Chondrocyte (in vitro differentiated cells): ENCODE results near the gene MICAL3. TPM values are rescaled to one million over a fixed set of nuclear protein-coding genes. Genes with fewer than 3 reads are reported as not detected.

ENCODE experiments used
- DNase-seq: peaks from one replicate; pipeline ENCODE4 v3.0.0; 2021; ENCODE audit warnings: mixed read lengths, low spot score
- H3K27ac Mint-ChIP-seq: one replicate; pipeline ENCODE4 v1.8.0; 2021; ENCODE audit warnings: mild to moderate bottlenecking, moderate library complexity, mixed read lengths; ENCODE audit not compliant: unreplicated experiment
- H3K27me3 Mint-ChIP-seq: 2 replicates; pipeline ENCODE4 v1.8.0; 2021; ENCODE audit warnings: low read depth, mixed read lengths
- H3K36me3 Mint-ChIP-seq: 2 replicates; pipeline ENCODE4 v1.8.0; 2021; ENCODE audit warnings: low read depth, mixed read lengths
- H3K4me1 Mint-ChIP-seq: 2 replicates; pipeline ENCODE4 v1.8.0; 2021; ENCODE audit warnings: low read depth, mild to moderate bottlenecking, mixed read lengths
- H3K4me3 Mint-ChIP-seq: one replicate; pipeline ENCODE4 v1.8.0; 2021; ENCODE audit warnings: mild to moderate bottlenecking, moderate library complexity, mixed read lengths; ENCODE audit not compliant: unreplicated experiment
- H3K9me3 Mint-ChIP-seq: 2 replicates; pipeline ENCODE4 v1.8.0; 2021; ENCODE audit warnings: low read depth, mixed read lengths
- CTCF ChIP-seq: fragments of 200-600 bp; sonication (generic); IDR thresholded peaks from 2 replicates; pipeline ENCODE4 v1.5.0; 2021; ENCODE audit warnings: antibody characterized with exemption, mild to moderate bottlenecking, moderate library complexity
- total RNA-seq: library from RNA; stranded (reverse); gene quantifications from 3 replicates; pipeline ENCODE4 v1.2.1, GENCODE V29; 2021

The MICAL3 gene
- total RNA-seq, 1 donor from 2014 or later, result 68.2 TPM

GRCh38 chr22:17883356-17883755 lies 141.0 kb downstream of the MICAL3 start:
- no peak for TF ChIP-seq CTCF
- Mint-ChIP-seq H3K27ac (no peak overlapping the region), H3K9me3 (no peaks in the 10 kb centered on the region), H3K4me1 (no peaks in the 10 kb centered on the region), H3K27me3 (no peaks in the 10 kb centered on the region), H3K4me3 (no peak overlapping the region), H3K36me3 (peaks cover 33% of the 10 kb centered on the region)
- no peak for DNase-seq

GRCh38 chr22:17882727-17883126 lies 141.6 kb downstream of the MICAL3 start:
- Mint-ChIP-seq H3K9me3 (no peaks in the 10 kb centered on the region), H3K4me3 (no peak overlapping the region), H3K27me3 (no peaks in the 10 kb centered on the region), H3K27ac (no peak overlapping the region), H3K4me1 (no peaks in the 10 kb centered on the region), H3K36me3 (peaks cover 30% of the 10 kb centered on the region)
- DNase-seq, result no peak
- TF ChIP-seq CTCF, result no peak

- H3K27ac Mint-ChIP-seq, result no peak overlapping the region
- H3K27me3 Mint-ChIP-seq, result no peaks in the 10 kb centered on the region
Observed at GRCh38 chr22:17882162-17882561, 142.2 kb downstream of the MICAL3 start.

GRCh38 chr22:17881366-17881765 lies 143.0 kb downstream of the MICAL3 start:
- Mint-ChIP-seq H3K27ac (no peak overlapping the region), H3K4me3 (no peak overlapping the region), H3K36me3 (peaks cover 25% of the 10 kb centered on the region), H3K4me1 (no peaks in the 10 kb centered on the region), H3K9me3 (no peaks in the 10 kb centered on the region), H3K27me3 (no peaks in the 10 kb centered on the region)
- TF ChIP-seq CTCF, result no peak
- DNase-seq, result no peak

More at GRCh38 chr22:17882162-17882561, 142.2 kb downstream of the MICAL3 start:
- Mint-ChIP-seq H3K9me3 (no peaks in the 10 kb centered on the region), H3K4me3 (no peak overlapping the region), H3K36me3 (peaks cover 25% of the 10 kb centered on the region), H3K4me1 (no peaks in the 10 kb centered on the region)
- no peak for DNase-seq
- no peak for TF ChIP-seq CTCF

- Mint-ChIP-seq H3K9me3 (no peaks in the 10 kb centered on the region), H3K27ac (no peak overlapping the region), H3K27me3 (no peaks in the 10 kb centered on the region), H3K36me3 (peaks cover 20% of the 10 kb centered on the region), H3K4me3 (no peak overlapping the region), H3K4me1 (no peaks in the 10 kb centered on the region)
- TF ChIP-seq CTCF, result no peak
- DNase-seq, result no peak
Observed at GRCh38 chr22:17880468-17880867, 143.9 kb downstream of the MICAL3 start.
